ENCODE results near the gene HADH. TPM values are rescaled to one million over a fixed set of nuclear protein-coding genes. Genes with fewer than 3 reads are reported as not detected.

HADH gene
- polyA plus RNA-seq, 1 of the 3 experiments (the other 2 are of a cell fraction) = 19.4 TPM

- Histone ChIP-seq H3K79me2 (ENCODE audit: insufficient read depth) (no peaks in the 10 kb centered on the region), H3K9ac (no peak overlapping the region), H3K36me3 (replicated peaks in 1 of 2; ENCODE audit: control insufficient read depth in 1 of 2, insufficient read depth in 2 of 2, low read length in 1 of 2) (no peaks in the 10 kb centered on the region), H4K20me1 (ENCODE audit: insufficient read depth) (no peaks in the 10 kb centered on the region), H3K27ac (ENCODE audit: low read depth in 2 of 2, low read length in 1 of 2) (no peak overlapping the region), H2AFZ (ENCODE audit: low read depth) (no peak overlapping the region), H3K4me3 (ENCODE audit: low read depth in 2 of 2, low read length in 1 of 2) (no peak overlapping the region), H3F3A (replicated peaks; ENCODE audit: insufficient read depth) (no peaks in the 10 kb centered on the region), H3K4me1 (ENCODE audit: control insufficient read depth in 1 of 2, insufficient read depth in 2 of 2, low read depth in 1 of 2, low read length in 1 of 2) (no peaks in the 10 kb centered on the region), H3K9me3 (no peaks in the 10 kb centered on the region), H3K27me3 (ENCODE audit: insufficient read depth) (peaks cover 40% of the 10 kb centered on the region; the same call in 1 of the 2 replicates), H3K4me2 (no peak overlapping the region), H3K9me2 (no peaks in the 10 kb centered on the region)
- ChIA-PET CTCF (interaction anchor here (0.7 to 1.3 kb wide), 2 partner anchors 10 to 21 kb away, joined by 3 to 5 read pairs; no protein-coding TSS in a partner anchor), POLR2A (no interaction called here)
- no peak for TF ChIP-seq EP300 (IDR thresholded peaks at IDR 0.05; ENCODE audit: borderline replicate concordance in 1 of 2, low read depth in 1 of 2, low read length in 1 of 2)
- TF ChIP-seq RCOR1 (IDR thresholded peaks at IDR 0.05; ENCODE audit: low read length) = no peak
- 51% methylated on average over 8 of the region's 10 CpGs for WGBS (ENCODE audit: low lambda C conversion rate)
- no peak for DNase-seq
These were observed 91.1 kb downstream of the HADH start for GRCh38 chr4:108080747-108081146.

GRCh38 chr4:108081256-108081655 lies 91.6 kb downstream of the HADH start:
- Histone ChIP-seq H3K4me2 (no peak overlapping the region), H3K27ac (ENCODE audit: low read depth in 2 of 2, low read length in 1 of 2) (no peak overlapping the region), H3K27me3 (ENCODE audit: insufficient read depth) (peaks cover 40% of the 10 kb centered on the region; the same call in 1 of the 2 replicates), H3F3A (replicated peaks; ENCODE audit: insufficient read depth) (no peaks in the 10 kb centered on the region), H3K36me3 (replicated peaks in 1 of 2; ENCODE audit: control insufficient read depth in 1 of 2, insufficient read depth in 2 of 2, low read length in 1 of 2) (no peaks in the 10 kb centered on the region), H3K9ac (no peak overlapping the region), H3K4me3 (ENCODE audit: low read depth in 2 of 2, low read length in 1 of 2) (no peak overlapping the region), H3K9me3 (no peaks in the 10 kb centered on the region), H3K79me2 (ENCODE audit: insufficient read depth) (no peaks in the 10 kb centered on the region), H3K4me1 (ENCODE audit: control insufficient read depth in 1 of 2, insufficient read depth in 2 of 2, low read depth in 1 of 2, low read length in 1 of 2) (no peaks in the 10 kb centered on the region), H4K20me1 (ENCODE audit: insufficient read depth) (no peaks in the 10 kb centered on the region), H2AFZ (ENCODE audit: low read depth) (no peak overlapping the region), H3K9me2 (no peaks in the 10 kb centered on the region)
- no peak for TF ChIP-seq TAF1 (IDR thresholded peaks at IDR 0.05; ENCODE audit: borderline replicate concordance, low read depth, low read length)
- no peak for TF ChIP-seq EZH2phosphoT487 (IDR thresholded peaks at IDR 0.05; ENCODE audit: borderline replicate concordance, low read depth)
- no peak for TF ChIP-seq JUND (IDR thresholded peaks at IDR 0.05)
- no peak for TF ChIP-seq MEF2A (IDR thresholded peaks at IDR 0.05; ENCODE audit: borderline replicate concordance, low read depth)
- TF ChIP-seq YY1 (IDR thresholded peaks at IDR 0.05; ENCODE audit: low read depth) = no peak
- TF ChIP-seq SMC3 (IDR thresholded peaks at IDR 0.05; ENCODE audit: low read depth, low read length) = no peak
- no peak for TF ChIP-seq RAD21 (IDR thresholded peaks at IDR 0.05; ENCODE audit: low read length)
- TF ChIP-seq, protein P1, sequence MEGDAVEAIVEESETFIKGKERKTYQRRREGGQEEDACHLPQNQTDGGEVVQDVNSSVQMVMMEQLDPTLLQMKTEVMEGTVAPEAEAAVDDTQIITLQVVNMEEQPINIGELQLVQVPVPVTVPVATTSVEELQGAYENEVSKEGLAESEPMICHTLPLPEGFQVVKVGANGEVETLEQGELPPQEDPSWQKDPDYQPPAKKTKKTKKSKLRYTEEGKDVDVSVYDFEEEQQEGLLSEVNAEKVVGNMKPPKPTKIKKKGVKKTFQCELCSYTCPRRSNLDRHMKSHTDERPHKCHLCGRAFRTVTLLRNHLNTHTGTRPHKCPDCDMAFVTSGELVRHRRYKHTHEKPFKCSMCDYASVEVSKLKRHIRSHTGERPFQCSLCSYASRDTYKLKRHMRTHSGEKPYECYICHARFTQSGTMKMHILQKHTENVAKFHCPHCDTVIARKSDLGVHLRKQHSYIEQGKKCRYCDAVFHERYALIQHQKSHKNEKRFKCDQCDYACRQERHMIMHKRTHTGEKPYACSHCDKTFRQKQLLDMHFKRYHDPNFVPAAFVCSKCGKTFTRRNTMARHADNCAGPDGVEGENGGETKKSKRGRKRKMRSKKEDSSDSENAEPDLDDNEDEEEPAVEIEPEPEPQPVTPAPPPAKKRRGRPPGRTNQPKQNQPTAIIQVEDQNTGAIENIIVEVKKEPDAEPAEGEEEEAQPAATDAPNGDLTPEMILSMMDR (IDR thresholded peaks at IDR 0.05) = no peak
- TF ChIP-seq GABPA (IDR thresholded peaks at IDR 0.05; ENCODE audit: low read depth) = no peak
- TF ChIP-seq, protein P2, sequence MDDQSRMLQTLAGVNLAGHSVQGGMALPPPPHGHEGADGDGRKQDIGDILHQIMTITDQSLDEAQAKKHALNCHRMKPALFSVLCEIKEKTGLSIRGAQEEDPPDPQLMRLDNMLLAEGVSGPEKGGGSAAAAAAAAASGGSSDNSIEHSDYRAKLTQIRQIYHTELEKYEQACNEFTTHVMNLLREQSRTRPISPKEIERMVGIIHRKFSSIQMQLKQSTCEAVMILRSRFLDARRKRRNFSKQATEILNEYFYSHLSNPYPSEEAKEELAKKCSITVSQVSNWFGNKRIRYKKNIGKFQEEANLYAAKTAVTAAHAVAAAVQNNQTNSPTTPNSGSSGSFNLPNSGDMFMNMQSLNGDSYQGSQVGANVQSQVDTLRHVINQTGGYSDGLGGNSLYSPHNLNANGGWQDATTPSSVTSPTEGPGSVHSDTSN (IDR thresholded peaks at IDR 0.05) = no peak
- TF ChIP-seq FOXM1 (IDR thresholded peaks at IDR 0.05; ENCODE audit: low read depth) = no peak
- no peak for TF ChIP-seq USF1 (IDR thresholded peaks at IDR 0.05; ENCODE audit: borderline replicate concordance, low read depth)
- TF ChIP-seq FOXJ3 (CRISPR knock-in tag; IDR thresholded peaks at IDR 0.05) = no peak
- TF ChIP-seq RFX5 (IDR thresholded peaks at IDR 0.05; ENCODE audit: low read length) = no peak
- no peak for TF ChIP-seq CHD2 (IDR thresholded peaks at IDR 0.05; ENCODE audit: low read length, partially characterized antibody)
- no peak for TF ChIP-seq ELF1 (IDR thresholded peaks at IDR 0.05)
- TF ChIP-seq MXI1 (IDR thresholded peaks at IDR 0.05; ENCODE audit: low read depth, low read length) = no peak
- DNase-seq = no peak
- POLR2A ChIA-PET = no interaction called here
- WGBS (ENCODE audit: low lambda C conversion rate) = 12% methylated on average over 8 of the region's 16 CpGs
- CTCF ChIA-PET = interaction anchor here (1.3 kb wide), 1 partner anchor 22 kb away, joined by 5 read pairs; no protein-coding TSS in a partner anchor

Data from SK-N-SH (cell line).